Cerebellar nuclear complex (tissue), 1 donor: ENCODE results near the gene TBC1D22A.
"Not testable (repeated sequence)": the region's sequence is repeated elsewhere in the genome, so short reads cannot be mapped to it uniquely, and the experiment has no call there.

Experiments
- DNase-seq, 2 experiments: peaks; one replicate each; lab custom pipeline; 2025; lab: John Stamatoyannopoulos, UW

The TBC1D22A gene

DNA sequence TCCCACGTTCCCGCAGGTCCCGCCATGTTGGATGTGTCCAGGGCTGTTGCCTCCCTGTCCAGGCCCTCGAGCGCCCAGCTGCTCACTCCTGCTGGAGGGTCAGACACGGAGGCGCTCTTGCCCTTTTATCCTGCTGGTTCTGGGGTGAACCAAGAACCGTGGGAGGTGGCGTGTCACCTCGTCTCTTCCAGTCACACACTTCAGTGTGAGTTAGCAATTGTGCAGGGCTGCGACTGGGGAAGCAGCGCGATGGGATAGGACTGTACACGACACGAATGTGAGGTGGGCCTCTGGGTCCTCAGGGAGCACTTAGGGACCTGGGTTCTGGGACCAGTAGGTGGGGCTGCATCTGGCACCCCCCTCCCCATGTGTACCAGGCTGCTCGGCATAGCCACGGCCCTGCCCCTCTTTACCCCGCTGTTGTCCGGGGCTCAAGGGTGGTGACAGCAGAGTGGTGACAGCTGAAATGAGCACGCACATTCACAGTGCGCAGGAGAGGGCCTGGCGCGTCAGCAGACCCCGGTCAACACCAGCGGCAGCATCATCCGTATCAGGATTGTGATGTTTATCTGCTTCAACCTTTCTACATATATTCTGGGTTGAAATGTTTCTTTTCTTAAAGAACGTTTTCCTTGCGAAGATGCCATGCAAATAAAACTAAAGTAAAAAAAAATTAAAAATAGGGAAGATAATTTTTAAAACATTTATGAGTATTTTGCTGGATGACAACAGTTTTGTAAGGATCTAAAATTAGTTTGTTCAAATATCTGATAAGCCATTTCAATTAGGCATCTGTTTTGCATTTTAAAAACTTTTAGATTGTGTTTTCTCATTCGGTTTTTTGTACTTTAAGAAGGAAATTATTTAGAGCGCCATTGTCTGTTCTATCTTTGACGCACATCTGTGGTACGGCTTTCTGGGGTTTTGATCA is 210.7 kb downstream of the TBC1D22A start:
- DNase-seq: no peak

DNA sequence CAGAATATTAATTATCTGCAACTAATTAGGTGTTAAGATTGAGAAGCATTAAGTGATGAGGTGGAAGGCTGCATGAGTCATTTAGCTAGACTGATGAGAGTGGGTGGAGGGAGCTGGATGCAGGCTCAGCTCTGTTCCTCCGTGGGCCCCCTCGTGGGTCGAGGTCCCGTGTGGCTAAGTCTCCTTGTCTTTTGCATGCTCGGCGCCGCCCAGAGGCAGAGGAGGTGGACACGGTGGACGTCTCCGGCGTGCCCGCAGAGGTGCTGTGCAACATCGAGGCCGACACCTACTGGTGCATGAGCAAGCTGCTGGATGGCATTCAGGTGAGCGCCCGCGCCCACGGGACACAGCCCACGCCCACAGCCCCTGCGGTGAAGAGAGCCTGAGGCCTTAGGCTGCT is 211.6 kb downstream of the TBC1D22A start:
- no peak for DNase-seq

DNA sequence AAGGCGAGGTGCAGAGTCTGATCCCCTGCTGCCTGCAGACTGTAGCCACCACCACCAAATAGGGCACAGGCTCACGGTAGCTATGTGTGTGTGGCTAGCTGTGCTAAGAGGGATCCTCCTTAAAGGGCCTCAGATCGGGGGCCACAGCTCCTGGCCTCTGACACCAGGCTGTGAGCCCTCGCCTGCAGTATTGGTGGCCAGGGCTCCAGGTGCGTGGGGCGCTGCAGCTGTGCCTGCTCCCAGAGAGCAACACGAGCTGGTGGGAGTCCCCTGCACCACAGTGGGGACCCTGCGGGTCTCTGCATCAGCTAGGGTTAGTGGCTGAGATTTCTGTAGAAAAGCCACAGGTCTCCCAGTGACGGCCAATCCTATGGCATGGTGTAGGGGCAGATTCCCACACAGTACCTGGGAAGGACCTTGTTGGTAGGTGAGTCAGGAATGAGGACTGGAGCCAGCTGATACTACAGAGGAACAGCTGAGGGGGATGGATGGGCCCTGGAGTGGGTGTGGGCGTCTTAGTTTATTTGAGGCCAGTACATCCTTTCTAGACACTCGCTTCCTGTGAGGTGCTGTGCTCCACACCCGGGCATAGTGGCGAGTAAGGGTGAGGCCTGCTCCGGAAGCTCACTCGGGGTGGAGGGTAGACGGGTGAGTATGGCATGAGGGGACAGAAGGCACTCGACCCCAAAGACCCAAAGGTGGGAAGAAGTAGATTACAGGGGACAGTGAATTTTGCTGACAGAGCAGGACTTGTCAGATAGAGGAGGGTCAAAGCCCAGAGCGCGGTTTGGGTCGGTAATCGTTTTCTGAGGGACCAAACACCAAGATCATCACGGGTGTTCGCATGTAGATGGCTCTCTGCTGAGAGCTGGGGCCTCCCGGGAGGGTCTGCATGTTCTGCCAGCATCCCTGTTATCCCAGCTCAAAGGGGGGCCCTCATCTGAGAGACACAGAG is 212.5 kb downstream of the TBC1D22A start:
- DNase-seq: no peak

DNA sequence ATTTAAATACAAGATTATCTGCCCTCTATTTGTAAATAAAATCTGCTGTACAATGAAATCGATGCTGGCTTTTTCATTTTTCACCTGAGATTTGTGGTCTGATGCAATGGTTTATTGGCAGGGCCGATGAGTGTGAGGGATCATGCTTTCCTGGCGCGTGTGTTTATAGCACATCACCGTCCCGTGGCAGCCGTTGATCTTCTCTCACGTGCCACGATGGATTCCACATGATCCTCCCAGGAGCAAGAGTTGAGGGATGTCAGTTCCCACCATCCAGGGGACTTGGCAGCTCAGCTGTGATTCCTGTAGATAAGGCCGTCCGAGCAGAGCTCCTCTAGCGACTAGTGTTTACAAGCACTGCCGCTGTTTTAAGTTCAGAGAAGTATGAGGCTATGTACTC is 213.7 kb downstream of the TBC1D22A start:
- no peak for DNase-seq

DNA sequence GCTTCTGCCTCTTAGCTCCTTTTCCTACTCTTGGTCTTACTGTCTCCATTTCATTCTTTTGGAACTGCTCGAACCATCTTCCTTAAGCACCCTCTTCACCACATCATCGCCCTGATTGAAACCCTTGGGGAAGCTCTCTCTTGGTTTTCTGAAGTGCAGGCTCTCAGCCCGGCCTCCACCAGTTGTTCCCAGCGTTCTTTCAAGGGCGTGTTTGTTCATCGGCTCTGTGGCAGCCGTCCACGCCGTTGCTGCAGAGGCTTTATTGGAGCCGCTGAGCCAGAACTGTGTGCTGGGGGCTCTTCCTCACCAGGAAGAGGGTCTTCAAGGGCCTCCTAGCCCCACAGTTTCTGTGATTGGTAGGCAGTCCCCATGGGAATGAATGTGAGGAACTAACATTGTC is 214.1 kb downstream of the TBC1D22A start:
- DNase-seq: no peak

DNA sequence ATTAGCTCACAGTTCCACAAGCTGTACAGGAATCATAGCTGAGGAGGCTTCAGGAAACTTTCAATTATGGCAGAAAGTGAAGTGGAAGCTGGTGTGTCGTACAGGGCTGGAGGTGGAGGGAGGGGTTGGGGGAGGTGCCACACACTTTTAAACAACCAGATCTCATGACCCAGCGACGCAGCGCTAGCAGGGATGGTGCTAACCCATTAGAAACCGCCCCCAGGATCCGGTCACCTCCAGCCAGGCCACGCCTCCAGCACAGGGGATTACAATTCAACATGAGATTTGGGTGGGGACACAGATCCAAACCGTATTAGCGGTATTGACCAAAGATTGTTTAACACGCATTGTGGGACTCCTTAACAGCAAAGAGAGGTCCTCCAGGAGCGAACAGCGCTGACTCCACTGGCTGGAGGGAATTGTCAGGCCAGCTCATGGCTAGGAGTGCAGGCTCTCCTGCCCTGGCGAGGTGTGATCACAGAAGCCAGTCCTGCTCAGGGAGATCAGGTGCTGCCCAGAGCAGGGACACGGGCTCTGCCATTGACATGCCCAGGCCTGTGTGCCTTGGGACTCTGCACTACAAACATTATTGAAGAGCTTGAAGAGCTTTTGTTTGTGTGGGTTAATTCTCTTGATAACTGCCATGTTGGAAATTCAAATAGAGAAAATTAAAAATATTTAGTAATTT is 215.3 kb downstream of the TBC1D22A start:
- no peak for DNase-seq

DNA sequence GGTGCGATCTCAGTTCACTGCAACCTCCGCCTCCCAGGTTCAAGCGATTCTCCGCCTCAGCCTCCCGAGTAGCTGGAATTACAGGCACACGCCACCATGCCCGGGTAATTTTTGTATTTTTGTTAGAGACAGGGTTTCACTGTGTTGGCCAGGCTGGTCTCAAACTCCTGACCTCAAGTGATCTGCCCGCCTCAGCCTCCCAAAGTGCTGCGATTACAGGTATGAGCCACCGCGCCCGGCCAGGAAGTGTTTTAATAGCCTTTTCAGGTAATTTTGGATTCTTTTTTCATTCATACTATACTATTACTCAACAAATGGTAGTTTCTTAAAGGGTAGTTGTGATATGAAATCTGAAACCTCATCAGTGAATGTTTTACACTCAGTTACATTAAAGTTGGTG is 216.2 kb downstream of the TBC1D22A start:
- DNase-seq: not testable (repeated sequence)

DNA sequence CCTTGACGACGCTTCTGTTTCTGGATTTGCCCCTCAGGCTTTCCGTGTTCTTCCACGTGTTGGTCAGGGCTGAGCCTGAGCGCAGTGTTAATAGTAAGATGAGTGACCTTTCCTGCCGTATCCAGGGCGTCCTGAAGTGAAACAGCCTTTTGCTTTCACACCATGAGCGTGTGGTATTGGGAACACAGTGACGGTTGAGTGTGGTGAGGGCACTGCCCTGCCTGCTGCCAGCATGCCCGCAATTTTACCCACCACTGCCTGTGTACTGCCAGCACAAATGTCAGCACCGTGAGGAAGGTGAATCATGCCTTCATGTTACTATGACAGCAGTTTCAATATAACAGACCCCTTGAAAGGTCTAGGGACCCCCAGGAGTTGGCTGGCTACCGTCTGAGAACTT is 217.1 kb downstream of the TBC1D22A start:
- DNase-seq: no peak

DNA sequence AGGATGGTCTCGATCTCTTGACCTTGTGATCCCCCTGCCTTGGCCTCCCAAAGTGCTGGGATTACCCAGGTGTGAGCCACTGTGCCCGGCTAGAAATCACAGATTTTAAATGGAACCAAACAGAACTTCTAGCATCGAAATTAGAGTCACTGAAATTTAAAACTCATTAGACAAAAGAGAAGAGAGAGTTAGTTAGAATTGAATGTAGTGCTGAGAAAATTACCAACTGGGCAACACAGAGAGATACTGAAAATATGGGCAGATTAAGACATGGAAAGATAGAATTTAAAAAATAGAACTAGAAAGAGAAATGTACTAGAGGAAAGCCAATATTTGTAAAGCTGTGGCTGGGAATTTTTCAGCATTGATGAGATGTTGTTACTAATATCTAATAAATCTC is 217.9 kb downstream of the TBC1D22A start:
- DNase-seq: no peak

DNA sequence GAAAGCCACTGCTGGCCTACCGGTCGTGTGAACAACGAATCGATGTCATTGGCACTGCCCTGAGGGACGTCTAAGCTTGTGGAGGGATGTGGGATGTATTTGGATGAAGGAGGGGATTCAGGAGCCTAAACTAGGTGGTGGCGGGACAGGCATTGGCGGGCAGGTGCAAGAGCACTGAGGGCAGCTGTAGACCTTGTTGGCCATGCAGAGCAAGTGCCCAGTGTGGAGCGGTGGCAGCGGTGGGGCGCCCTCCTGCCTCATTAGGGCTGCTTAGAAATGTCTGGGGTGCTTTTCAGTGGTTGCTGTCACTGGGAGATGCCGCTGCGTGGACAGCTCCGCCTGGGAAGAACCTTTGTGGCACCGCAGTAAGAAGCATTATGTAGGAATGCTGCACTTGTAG is 220.2 kb downstream of the TBC1D22A start:
- no peak for DNase-seq

DNA sequence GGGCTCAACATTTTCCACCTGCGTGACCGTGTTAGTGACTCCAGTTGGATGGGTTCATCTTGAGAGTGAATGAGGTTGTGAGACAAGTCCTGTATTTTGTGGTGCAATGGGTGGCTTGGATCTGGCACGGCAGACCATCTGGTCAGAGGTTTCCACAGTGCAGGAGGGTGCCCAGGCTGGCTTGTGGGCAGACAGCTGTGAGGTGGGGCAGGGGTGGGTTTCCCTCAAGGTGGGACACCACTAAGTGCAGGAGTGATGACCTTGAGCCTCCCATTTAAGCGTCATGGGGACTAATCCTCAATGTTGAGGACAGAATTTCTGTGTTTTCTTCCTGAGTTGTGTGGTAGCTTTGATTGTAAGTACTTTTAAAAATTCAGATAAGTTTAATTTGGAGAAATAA is 220.6 kb downstream of the TBC1D22A start:
- DNase-seq: no peak

DNA sequence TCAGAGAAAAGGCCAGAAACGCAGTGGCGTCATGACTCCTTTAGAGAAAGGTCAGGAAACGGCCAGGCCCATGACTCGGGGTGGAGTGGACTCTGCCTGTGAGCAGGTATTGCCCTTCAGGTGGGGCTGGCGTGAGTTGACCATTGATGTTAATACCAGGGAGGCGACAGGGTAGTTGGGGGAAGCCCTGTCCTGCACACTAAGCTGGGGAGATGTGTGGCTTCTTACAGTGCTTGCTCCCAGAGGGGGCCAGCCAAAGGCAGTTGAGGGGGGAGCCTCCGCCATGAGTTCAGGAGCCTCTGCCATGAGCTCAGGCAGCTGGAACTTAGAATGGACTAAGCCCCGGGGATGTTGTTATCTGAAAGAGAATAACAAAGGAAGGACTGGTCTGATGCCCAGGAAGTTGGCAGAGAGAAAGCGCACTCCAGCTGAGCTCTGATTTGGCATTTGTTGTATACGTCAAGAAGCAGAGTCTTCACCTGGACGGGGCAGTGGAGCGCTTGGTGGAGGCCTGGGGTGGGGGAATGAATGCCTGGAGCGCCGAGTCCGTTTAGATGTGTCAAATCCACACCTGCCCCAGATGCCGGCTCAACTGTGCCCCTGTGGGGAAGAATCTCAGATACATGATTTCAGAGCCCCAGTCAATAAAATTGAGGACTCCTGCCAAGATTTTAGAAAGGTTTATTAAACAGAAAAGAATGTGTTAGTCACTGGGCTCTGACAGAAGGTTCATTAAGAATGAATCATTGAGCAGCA is 222.5 kb downstream of the TBC1D22A start:
- DNase-seq: no peak

DNA sequence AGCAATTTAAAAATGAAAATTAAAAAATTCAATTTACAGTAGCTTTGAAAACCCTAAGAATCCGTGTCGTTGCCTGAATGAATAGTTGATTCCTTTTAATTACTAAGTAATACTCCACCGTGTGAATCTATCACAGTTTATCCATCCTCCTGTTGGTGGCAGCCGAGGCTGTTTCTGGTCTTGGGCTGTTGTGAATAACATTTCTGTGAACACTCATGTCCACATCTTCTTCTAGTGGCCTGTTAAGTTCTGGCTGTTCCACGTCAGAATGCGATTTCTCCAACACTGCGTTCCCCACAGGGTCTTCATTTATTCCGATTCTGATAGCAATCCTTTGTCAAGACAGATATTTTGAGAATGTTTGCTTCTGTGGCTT is 223.0 kb downstream of the TBC1D22A start:
- no peak for DNase-seq

DNA sequence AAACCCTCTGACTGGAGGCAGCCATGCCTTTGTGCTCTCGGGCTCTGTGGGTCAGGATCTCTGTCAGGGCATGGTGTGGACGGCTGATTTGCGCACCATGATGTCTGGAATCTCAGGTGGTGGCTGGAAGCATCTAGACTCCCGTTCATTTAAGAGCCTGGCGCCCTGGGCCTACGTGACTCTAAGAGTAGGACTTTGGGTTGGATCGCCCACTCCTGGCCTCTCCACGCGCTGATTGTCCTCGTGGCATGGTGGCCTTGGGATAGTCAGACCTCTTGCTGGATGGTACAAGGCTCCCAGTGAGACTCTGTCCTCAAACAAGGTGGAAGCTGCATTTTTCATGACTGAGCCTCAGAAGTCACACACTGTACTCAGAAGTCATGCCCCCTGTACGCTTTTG is 224.3 kb downstream of the TBC1D22A start:
- no peak for DNase-seq

DNA sequence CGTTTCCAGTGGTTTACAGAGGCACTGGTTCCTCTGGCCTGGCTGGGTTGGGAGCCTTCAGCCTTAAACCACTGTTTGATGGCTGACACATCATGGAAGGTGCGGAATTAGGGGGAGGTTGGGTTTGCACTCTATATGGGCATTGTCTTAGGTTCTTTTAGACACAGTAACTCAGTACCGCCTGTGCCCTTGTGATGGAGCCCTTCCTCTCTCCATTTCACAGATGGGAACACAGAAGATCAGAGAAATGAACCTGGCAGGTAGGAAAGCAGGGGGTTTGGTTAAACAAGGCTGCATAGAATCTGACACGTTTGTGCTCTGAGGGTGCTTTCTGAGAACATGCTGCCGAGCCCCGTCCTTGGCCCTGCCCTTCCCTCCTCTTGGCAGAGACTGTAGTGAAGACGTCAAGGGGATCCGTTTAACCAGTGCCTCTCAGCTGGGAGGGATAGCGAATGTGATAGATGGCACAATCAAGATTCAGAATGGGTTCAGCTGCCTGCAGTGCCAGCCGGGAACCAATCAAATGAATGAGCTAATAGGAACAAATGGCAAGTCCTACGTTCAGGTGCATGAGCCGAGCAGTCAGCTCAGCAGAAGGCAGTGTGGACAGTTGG is 228.6 kb downstream of the TBC1D22A start:
- DNase-seq: no peak

DNA sequence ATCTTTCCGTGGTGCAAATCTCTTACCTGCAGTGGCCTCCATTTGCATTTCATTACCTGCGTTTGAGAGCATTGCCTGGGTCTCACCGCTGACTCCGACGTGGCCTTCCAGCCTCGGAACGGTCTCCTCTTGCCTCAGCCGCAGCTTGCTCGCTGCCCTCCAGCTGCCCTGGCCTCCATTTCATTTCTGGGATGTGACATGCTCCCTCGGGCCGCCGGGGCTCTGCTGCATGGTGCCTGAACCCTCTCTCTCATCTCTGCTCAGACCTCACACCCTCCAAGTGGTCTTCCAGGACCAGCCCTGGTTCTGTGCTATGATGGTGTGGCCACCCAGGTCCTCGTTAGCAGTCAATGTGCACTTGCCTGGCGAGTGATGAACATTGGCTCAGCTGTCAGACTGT is 229.2 kb downstream of the TBC1D22A start:
- no peak for DNase-seq

DNA sequence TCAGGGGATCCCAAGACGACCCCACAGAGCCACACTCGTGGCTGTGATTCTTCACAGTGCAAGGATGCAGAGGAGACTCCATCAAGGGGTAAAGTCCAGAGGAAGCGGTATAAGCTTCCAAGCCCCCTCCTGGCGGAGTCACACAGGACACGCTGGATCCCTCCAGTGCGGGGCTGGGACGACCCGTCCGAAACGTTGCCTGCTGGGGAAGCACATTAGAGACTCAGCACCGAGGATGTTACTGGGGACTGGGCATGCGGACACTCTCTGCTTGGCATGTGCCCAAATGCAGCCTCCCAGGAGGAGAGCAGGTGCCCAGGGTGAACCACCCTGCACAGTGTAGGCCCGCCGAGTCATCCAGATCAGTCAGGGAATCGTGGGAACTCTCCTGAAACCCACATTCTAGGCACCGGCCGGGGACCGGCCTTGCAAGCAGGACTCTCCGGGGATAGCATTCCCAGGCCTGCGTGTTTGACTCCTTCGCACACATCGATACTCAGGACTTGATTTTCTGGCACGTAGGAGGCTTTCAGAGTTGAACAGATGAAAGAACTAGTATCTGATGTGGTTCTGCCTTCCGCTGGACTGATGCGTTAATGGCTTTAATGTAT is 229.8 kb downstream of the TBC1D22A start:
- DNase-seq: no peak

DNA sequence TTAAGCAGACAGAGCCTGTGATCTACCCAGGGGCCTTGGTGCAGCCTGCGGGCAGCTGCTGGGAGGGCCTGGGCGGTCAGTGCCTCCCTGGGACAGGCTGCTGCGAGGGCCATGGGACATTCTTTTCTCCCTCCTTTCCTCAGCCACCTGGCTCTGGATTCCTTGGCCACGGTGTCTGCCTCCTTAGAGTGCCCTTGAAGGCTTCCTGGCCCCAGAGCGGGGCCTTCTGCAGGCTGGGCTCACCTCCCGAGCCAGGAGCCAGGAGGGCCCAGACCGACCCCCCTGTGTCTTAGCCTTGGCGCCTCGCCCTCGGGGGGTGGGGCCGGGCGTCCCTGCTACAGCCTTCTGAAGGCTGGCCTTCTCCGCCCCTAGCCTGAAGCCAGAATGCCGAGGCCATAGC is 231.2 kb downstream of the TBC1D22A start:
- no peak for DNase-seq

DNA sequence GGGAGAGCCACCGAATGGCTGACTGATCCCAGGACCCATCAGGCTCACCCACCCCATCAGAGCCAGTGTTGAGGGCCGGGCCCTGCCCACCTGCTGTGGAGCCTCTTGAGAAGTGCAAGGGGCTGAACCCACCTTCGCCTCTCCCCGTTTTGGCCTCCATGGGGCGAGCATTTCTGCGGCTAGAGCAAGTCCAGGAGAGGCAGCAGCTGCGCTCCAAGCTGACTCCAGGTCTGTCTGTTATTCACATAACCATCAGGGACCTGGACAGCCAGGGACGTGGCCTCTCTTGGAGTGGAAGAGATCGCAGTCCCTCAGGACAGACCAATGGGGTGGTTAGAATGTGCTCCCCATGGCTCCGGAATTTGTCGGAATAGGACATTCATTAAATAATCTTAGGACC is 231.8 kb downstream of the TBC1D22A start:
- DNase-seq: no peak

DNA sequence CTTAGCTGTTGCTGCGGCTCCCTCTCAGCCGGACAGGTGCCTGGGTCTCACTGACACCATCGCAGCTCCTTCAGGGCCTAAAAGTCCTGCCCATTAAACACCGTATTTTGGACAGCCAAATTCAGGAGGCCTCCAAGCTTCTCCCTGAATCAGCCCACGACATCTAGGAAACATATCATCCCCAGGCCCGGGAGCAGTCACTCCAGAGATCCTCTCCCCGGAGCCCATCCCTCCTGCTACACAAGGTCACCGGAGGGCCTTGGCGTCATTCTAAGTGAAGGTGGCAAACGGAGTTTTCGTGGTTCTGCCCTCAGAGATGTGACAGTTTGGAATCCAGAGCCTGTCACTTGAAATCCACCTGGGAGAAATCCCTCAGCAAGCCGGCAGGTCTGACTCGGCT is 232.5 kb downstream of the TBC1D22A start:
- no peak for DNase-seq
